GM12878 (cell line): ENCODE results near the gene PAPOLA. TPM values are rescaled to one million over a fixed set of nuclear protein-coding genes. Genes with fewer than 3 reads are reported as not detected.

ENCODE experiments used
- ATAC-seq: fragments of 200-7000 bp; cut with Tn5 transposase; 3 replicates; pipeline ENCODE4 v1.9.1; 2020; ENCODE audit warnings: mild to moderate bottlenecking, moderate library complexity
- BruUV-seq: library from RNA; stranded (reverse); fragments of 400-500 nt; replicated peaks from 2 replicates; lab custom pipeline; 2021; lab: Mats Ljungman, UMichigan
- CTCF ChIA-PET: fragments of 300-600 bp; sonication (Branson Sonifier 250); formaldehyde crosslinking; extraction: SDS; loops from one replicate; lab custom pipeline; 2021; ENCODE audit warnings: inconsistent platforms; lab: Yijun Ruan, JAX
- POLR2A ChIA-PET: fragments of 350-600 bp; formaldehyde crosslinking; extraction: SDS; loops from one replicate; lab custom pipeline; 2021; ENCODE audit warnings: inconsistent platforms; lab: Charles Lee
- RAD21 ChIA-PET: fragments of 300-600 bp; sonication (Branson Sonifier 250); formaldehyde crosslinking; loops from one replicate; lab custom pipeline; 2023; ENCODE audit warnings: antibody characterized with exemption; ENCODE audit not compliant: unreplicated experiment; lab: Charles Lee
- SMC1A ChIA-PET: fragments of 300-600 bp; sonication (Branson Sonifier 250); formaldehyde crosslinking; loops from one replicate; lab custom pipeline; 2023; ENCODE audit not compliant: unreplicated experiment, uncharacterized antibody; lab: Charles Lee
- DNase-seq: peaks from one replicate; pipeline ENCODE4 v3.0.0-alpha.2; 2011; ENCODE audit warnings: low read depth, low spot score
- FAIRE-seq: peaks from 3 replicates; lab custom pipeline; 2011; peaks lifted over from hg19 to GRCh38; lab: Jason Lieb, UNC
- H2AFZ ChIP-seq: 2 replicates; pipeline ENCODE4 v1.6.0; 2011; ENCODE audit warnings: low read depth, low read length, control low read depth; ENCODE audit not compliant: control insufficient read depth
- H3K27ac ChIP-seq: 2 replicates; pipeline ENCODE4 v1.5.1; 2011; ENCODE audit warnings: control low read depth; ENCODE audit not compliant: control insufficient read depth, insufficient read depth
- H3K27me3 ChIP-seq, 2 experiments: replicated peaks in 1 of 2; 2 replicates each; pipeline versions ENCODE4 v1.6.0 to v1.6.1; 2011; ENCODE audit warnings: low read length in 1 of 2; ENCODE audit not compliant: control insufficient read depth in 2 of 2, insufficient read depth in 2 of 2
- H3K36me3 ChIP-seq, 2 experiments: 2 replicates each; pipeline ENCODE4 v1.5.1; 2011; ENCODE audit warnings: low read length in 1 of 2; ENCODE audit not compliant: control insufficient read depth in 2 of 2, insufficient read depth in 2 of 2
- H3K4me1 ChIP-seq: 2 replicates; pipeline ENCODE4 v1.6.1; 2011; ENCODE audit warnings: mild to moderate bottlenecking, low read length, moderate library complexity, mixed read lengths; ENCODE audit not compliant: control insufficient read depth, insufficient read depth
- H3K4me2 ChIP-seq: 2 replicates; pipeline ENCODE4 v1.6.0; 2011; ENCODE audit warnings: control low read depth; ENCODE audit not compliant: control insufficient read depth, insufficient read depth
- H3K4me3 ChIP-seq: fragments of 200-600 bp; sonication (generic); 2 replicates; pipeline ENCODE4 v1.5.1; 2016
- H3K79me2 ChIP-seq: 2 replicates; pipeline ENCODE4 v1.6.0; 2011; ENCODE audit warnings: low read length; ENCODE audit not compliant: control insufficient read depth, insufficient read depth
- H3K9ac ChIP-seq: 2 replicates; pipeline ENCODE4 v1.8.0; 2011; ENCODE audit warnings: low read length, control low read depth, mixed read lengths; ENCODE audit not compliant: control insufficient read depth, insufficient read depth
- H3K9me3 ChIP-seq: replicated peaks from 3 replicates; pipeline ENCODE4 v1.5.1; 2011; ENCODE audit warnings: mild to moderate bottlenecking, low read length; ENCODE audit not compliant: control insufficient read depth, insufficient read depth
- H4K20me1 ChIP-seq: 2 replicates; pipeline ENCODE4 v1.6.0; 2011; ENCODE audit not compliant: control insufficient read depth, insufficient read depth
- CBX3 ChIP-seq: fragments of 200-600 bp; sonication (generic); IDR thresholded peaks from 2 replicates; pipeline ENCODE4 v1.6.1; 2016; ENCODE audit warnings: low read depth, borderline replicate concordance
- ESRRA ChIP-seq: IDR thresholded peaks from 2 replicates; pipeline ENCODE4 v1.6.1; 2012; ENCODE audit warnings: mild to moderate bottlenecking, low read length, improper control_type of control experiment
- HDAC2 ChIP-seq: fragments of 200-600 bp; sonication (generic); IDR thresholded peaks from 2 replicates; pipeline ENCODE4 v1.6.1; 2017
- MTA3 ChIP-seq: IDR thresholded peaks from 2 replicates; pipeline ENCODE4 v1.6.1; 2012; ENCODE audit warnings: low read length, inconsistent platforms, borderline replicate concordance
- NBN ChIP-seq: fragments of 450-650 bp; IDR thresholded peaks from 2 replicates; pipeline ENCODE4 v1.6.1; 2016
- NR2F1 ChIP-seq: fragments of 450-650 bp; conservative IDR thresholded peaks from 2 replicates; pipeline ENCODE4 v1.6.1; 2017; ENCODE audit warnings: mild to moderate bottlenecking
- SMAD5 ChIP-seq: IDR thresholded peaks from 2 replicates; pipeline ENCODE4 v1.6.1; 2016; ENCODE audit warnings: antibody characterized with exemption, low read depth
- ZNF207 ChIP-seq: fragments of 450-650 bp; IDR thresholded peaks from 2 replicates; pipeline ENCODE4 v1.6.1; 2014; ENCODE audit warnings: antibody characterized with exemption, mild to moderate bottlenecking, borderline replicate concordance
- ZNF24 ChIP-seq: fragments of 450-650 bp; IDR thresholded peaks from 2 replicates; pipeline ENCODE4 v1.6.1; 2017; ENCODE audit warnings: antibody characterized with exemption, mild to moderate bottlenecking
- WGBS: methylation state at CpG from one replicate; pipeline ENCODE4 v1.1.6; 2016; ENCODE audit warnings: low lambda C conversion rate; ENCODE audit not compliant: insufficient replicate concordance, insufficient coverage; ENCODE audit errors: missing lambda C conversion rate; 5-methylcytosine and 5-hydroxymethylcytosine counted together
- in situ Hi-C: fragments of 300-500 bp; cut with MboI; formaldehyde crosslinking; loops from 9 replicates; pipeline ENCODE4 v1.14.3; 2018; ENCODE audit warnings: mixed read lengths
- intact Hi-C: fragments of 100-400 bp; cut with micrococcal nuclease; formaldehyde crosslinking; loops from one replicate; pipeline ENCODE4 v1.14.2; 2022; ENCODE audit not compliant: unreplicated experiment
- polyA plus RNA-seq, 11 experiments: library from polyadenylated mRNA; depleted of rRNA in 4 of 11; unstranded in 6 of 11; stranded (reverse) in 5 of 11; fragments of >200 nt; fragmentation: Nextera tagmentation in 4 of 11; fragmentation: Illumina TruSeq in 1 of 11; extraction: Ambion mirVana in 4 of 11; extraction: Trizol in 1 of 11; gene quantifications; 1 replicate in 1 of 11; 2 replicates in 10 of 11; pipeline versions ENCODE4 v1.2.1 to v1.2.3, GENCODE V29; 2011 to 2016; ENCODE audit warnings: inconsistent platforms in 2 of 11, missing spikeins in 2 of 11, low read depth in 1 of 11
- total RNA-seq, 4 experiments: library from RNA; depleted of rRNA in 3 of 4; stranded (reverse); fragments of >200 nt in 3 of 4; fragmentation: Illumina TruSeq in 1 of 4; extraction: Trizol in 1 of 4; gene quantifications; 2 replicates each; pipeline versions ENCODE4 v1.2.1 to v1.2.3, GENCODE V29; 2013 to 2021

PAPOLA gene
- total and polyA plus RNA-seq, 10 of the 15 experiments (the other 5 are each of a cell fraction or from before 2014, with no cell fraction given): 46.0 to 185 (median 114) TPM

DNA sequence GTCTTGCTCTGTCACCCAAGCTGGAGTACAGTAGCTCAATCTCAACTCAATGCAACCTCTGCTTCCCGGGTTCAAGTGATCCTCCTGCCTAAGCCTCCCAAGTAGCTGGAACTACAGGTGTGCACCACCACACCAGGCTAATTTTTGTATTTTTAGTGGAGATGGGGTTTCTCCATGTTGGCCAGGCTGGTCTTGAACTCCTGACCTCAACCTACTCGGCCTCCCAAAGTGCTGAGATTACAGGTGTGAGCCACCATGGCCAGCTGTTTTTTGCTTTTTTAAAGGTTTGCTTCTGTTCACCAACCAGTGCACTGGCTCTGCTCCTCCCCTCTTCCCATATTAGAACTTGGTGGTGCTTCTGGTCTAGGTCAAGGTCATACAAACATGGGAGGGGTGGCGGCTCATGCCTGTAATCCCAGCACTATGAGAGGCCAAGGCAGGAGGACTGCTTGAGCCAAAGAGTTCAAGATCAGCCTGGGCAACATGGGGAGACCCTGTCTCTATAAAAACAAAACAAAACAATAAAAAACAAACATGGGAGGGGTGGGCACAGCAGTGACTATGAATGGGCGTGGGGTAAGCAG is 20.4 kb upstream of the PAPOLA start:
- H2AFZ ChIP-seq: no peak overlapping the region
- H3K9ac ChIP-seq: no peak overlapping the region
- no peak for DNase-seq
- H3K4me3 ChIP-seq: no peak overlapping the region
- H4K20me1 ChIP-seq: no peaks in the 10 kb centered on the region
- FAIRE-seq: no peak
- no peak for ATAC-seq
- POLR2A ChIA-PET: interaction anchor here (0.6 kb wide), 1 partner anchor 22 kb away, joined by 3 read pairs; no protein-coding TSS in a partner anchor
- in situ Hi-C loops (no loop called here), intact Hi-C loops (no loop called here)
- H3K79me2 ChIP-seq: no peaks in the 10 kb centered on the region
- H3K4me1 ChIP-seq: no peaks in the 10 kb centered on the region
- SMC1A ChIA-PET: no interaction called here
- RAD21 ChIA-PET: interaction anchor here (0.6 kb wide), 1 partner anchor 259 kb away, joined by 3 read pairs; no protein-coding TSS in a partner anchor
- no peaks in the 10 kb centered on the region for H3K9me3 ChIP-seq
- H3K27me3 ChIP-seq: no peaks in the 10 kb centered on the region
- CTCF ChIA-PET: interaction anchor here (1.2 kb wide), 1 partner anchor 327 kb away, joined by 3 read pairs; no protein-coding TSS in a partner anchor
- WGBS: 55% methylated on average over 4 of the region's 4 CpGs
- no peak overlapping the region for H3K27ac ChIP-seq
- no TSS peak for BruUV-seq
- no peaks in the 10 kb centered on the region for H3K36me3 ChIP-seq
- no peak overlapping the region for H3K4me2 ChIP-seq
- TF ChIP-seq CBX3: no peak
- no peak for TF ChIP-seq MTA3
- no peak for TF ChIP-seq NR2F1
- TF ChIP-seq HDAC2: no peak
- TF ChIP-seq ZNF24: no peak
- no peak for TF ChIP-seq SMAD5
- no peak for TF ChIP-seq ZNF207

DNA sequence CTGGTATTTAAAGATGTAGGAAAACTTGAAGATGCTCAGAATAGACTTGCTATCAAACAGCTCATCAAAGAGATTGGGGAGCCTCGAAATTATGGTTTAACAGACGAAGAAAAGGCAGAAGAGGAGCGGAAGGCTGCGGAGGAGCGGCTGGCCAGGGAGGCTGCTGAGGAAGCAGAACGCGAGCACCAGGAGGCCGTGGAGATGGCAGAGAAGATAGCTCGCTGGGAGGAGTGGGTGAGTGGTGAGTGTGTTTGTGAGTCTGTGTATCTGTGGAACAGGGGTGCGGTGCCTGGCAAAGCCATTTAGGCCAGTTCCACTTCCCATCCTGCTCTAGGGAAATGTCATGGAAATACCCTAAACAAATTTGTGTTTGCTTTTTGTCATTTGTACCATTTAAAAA is 19.2 kb upstream of the PAPOLA start:
- RAD21 ChIA-PET: no interaction called here
- SMC1A ChIA-PET: no interaction called here
- POLR2A ChIA-PET: no interaction called here
- H3K9me3 ChIP-seq: no peaks in the 10 kb centered on the region
- no peak overlapping the region for H2AFZ ChIP-seq
- no TSS peak for BruUV-seq
- H3K9ac ChIP-seq: no peak overlapping the region
- FAIRE-seq (no peak), DNase-seq (no peak), ATAC-seq (no peak)
- no peaks in the 10 kb centered on the region for H3K79me2 ChIP-seq
- no peaks in the 10 kb centered on the region for H3K4me1 ChIP-seq
- H3K4me3 ChIP-seq: no peak overlapping the region
- no peaks in the 10 kb centered on the region for H3K27me3 ChIP-seq
- no peaks in the 10 kb centered on the region for H4K20me1 ChIP-seq
- intact Hi-C loops: no loop called here
- no peaks in the 10 kb centered on the region for H3K36me3 ChIP-seq
- no peak overlapping the region for H3K27ac ChIP-seq
- TF ChIP-seq NBN (no peak), ESRRA (no peak)
- CTCF ChIA-PET: no interaction called here
- 95% methylated on average over 10 of the region's 10 CpGs for WGBS
- H3K4me2 ChIP-seq: no peak overlapping the region
- in situ Hi-C loops: no loop called here
